ENCODE measurements around the gene SRGAP1.

DNA sequence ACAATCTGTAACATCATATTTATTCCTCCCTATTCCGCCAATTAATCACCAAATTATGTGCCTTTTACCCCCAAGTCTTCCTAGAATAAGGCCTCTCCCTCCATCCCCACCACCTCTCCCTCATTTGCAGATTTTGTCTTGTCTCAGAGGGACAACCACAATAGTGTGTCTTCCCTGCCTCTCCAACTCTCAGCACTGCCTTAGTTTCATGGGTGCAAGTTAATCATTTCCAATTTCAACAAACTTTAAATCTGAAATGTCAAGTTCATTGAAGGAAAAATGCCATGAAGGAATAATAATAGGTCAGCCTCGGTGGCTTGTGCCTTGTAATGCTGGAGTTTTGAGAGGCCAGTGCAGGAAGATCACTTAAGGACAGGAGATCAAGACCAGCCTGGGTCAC, 33.2 kb upstream of the SRGAP1 start:
- TF ChIP-seq, protein P1, sequence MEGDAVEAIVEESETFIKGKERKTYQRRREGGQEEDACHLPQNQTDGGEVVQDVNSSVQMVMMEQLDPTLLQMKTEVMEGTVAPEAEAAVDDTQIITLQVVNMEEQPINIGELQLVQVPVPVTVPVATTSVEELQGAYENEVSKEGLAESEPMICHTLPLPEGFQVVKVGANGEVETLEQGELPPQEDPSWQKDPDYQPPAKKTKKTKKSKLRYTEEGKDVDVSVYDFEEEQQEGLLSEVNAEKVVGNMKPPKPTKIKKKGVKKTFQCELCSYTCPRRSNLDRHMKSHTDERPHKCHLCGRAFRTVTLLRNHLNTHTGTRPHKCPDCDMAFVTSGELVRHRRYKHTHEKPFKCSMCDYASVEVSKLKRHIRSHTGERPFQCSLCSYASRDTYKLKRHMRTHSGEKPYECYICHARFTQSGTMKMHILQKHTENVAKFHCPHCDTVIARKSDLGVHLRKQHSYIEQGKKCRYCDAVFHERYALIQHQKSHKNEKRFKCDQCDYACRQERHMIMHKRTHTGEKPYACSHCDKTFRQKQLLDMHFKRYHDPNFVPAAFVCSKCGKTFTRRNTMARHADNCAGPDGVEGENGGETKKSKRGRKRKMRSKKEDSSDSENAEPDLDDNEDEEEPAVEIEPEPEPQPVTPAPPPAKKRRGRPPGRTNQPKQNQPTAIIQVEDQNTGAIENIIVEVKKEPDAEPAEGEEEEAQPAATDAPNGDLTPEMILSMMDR (IDR thresholded peaks at IDR 0.05): no peak
- no peak for TF ChIP-seq EZH2 (IDR thresholded peaks at IDR 0.05)
